Adrenal gland (tissue), 5 donors: ENCODE data around the gene LAMB1.

ENCODE experiments used
- POLR2A ChIP-seq, 2 donors: fragments of 450-650 bp; IDR thresholded peaks; one replicate each; pipeline ENCODE4 v1.6.1; 2017; ENCODE audit warnings: antibody characterized with exemption in 2 of 2, mild to moderate bottlenecking in 2 of 2, moderate library complexity in 1 of 2
- TF ChIP-seq, protein P1 (sequence below), 6 experiments: fragments of 450-650 bp in 4 of 6; fragments of 200-600 bp in 2 of 6; sonication (generic) in 1 of 6; IDR thresholded peaks; 1 replicate in 5 of 6; 2 replicates in 1 of 6; pipeline versions ENCODE4 v1.5.1 to v1.8.0; 2016 to 2021; ENCODE audit warnings: antibody characterized with exemption in 6 of 6, mild to moderate bottlenecking in 2 of 6, moderate library complexity in 1 of 6
- donor health status: DM: no; HTN: no; CAD: no.

DNA sequence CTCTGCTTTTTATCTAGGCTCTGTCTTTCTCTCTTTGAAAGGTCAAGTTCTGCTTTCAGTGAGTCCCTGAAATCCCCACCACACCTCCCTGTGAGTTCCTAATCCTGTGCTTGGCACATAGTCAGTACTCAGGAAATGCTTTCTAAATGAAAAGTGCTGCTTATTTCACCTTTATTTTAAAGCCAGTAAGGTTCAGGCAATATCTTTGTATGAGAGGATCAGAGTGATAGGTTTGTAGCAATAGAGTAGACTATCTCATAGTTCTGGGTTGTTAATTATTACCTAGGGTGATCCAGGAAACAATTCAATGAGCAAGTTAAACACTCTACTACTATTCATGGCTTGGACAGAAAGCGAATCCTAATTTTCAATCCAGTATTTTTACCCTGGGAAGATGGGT lies 7.4 kb upstream of the LAMB1 start:
- TF ChIP-seq, protein P1, sequence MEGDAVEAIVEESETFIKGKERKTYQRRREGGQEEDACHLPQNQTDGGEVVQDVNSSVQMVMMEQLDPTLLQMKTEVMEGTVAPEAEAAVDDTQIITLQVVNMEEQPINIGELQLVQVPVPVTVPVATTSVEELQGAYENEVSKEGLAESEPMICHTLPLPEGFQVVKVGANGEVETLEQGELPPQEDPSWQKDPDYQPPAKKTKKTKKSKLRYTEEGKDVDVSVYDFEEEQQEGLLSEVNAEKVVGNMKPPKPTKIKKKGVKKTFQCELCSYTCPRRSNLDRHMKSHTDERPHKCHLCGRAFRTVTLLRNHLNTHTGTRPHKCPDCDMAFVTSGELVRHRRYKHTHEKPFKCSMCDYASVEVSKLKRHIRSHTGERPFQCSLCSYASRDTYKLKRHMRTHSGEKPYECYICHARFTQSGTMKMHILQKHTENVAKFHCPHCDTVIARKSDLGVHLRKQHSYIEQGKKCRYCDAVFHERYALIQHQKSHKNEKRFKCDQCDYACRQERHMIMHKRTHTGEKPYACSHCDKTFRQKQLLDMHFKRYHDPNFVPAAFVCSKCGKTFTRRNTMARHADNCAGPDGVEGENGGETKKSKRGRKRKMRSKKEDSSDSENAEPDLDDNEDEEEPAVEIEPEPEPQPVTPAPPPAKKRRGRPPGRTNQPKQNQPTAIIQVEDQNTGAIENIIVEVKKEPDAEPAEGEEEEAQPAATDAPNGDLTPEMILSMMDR (IDR thresholded peaks at IDR 0.05), result no peak
- no peak for TF ChIP-seq POLR2A (IDR thresholded peaks at IDR 0.05)
